PC-9 (cell line): ENCODE measurements around the gene ABI3BP. TPM values are rescaled to one million over a fixed set of nuclear protein-coding genes. Genes with fewer than 3 reads are reported as not detected.

ENCODE experiments used
- BruUV-seq: library from RNA; stranded (reverse); fragments of 400-500 nt; replicated peaks from 2 replicates; lab custom pipeline; 2021; lab: Mats Ljungman, UMichigan
- CTCF ChIA-PET: fragments of 300-600 bp; sonication (Branson Sonifier 250); formaldehyde crosslinking; loops from one replicate; lab custom pipeline; 2022; ENCODE audit warnings: antibody characterized with exemption; lab: Charles Lee
- POLR2A ChIA-PET: fragments of 300-600 bp; sonication (Branson Sonifier 250); formaldehyde crosslinking; loops from one replicate; lab custom pipeline; 2022; ENCODE audit warnings: antibody characterized with exemption; ENCODE audit not compliant: unreplicated experiment; lab: Charles Lee
- DNase-seq, 2 experiments: peaks; one replicate each; pipeline versions ENCODE4 v3.0.0 to v3.0.0-alpha.2; 2015 to 2022; ENCODE audit warnings: mixed read lengths in 1 of 2
- H2AFZ ChIP-seq: fragments of 200-600 bp; sonication (generic); 2 replicates; pipeline ENCODE4 v1.8.1; 2017; ENCODE audit warnings: antibody characterized with exemption
- H3F3A ChIP-seq: fragments of 200-600 bp; sonication (generic); 2 replicates; pipeline ENCODE4 v1.8.1; 2017; ENCODE audit warnings: antibody characterized with exemption, mild to moderate bottlenecking, low read depth; ENCODE audit not compliant: insufficient read depth
- H3K27ac ChIP-seq: fragments of 200-600 bp; sonication (generic); 2 replicates; pipeline ENCODE4 v1.6.1; 2016; ENCODE audit warnings: mixed run types
- H3K27me3 ChIP-seq: fragments of 200-600 bp; sonication (generic); 2 replicates; pipeline ENCODE4 v1.6.1; 2016; ENCODE audit warnings: low read depth, mixed run types; ENCODE audit not compliant: insufficient read depth
- H3K36me3 ChIP-seq: fragments of 200-600 bp; sonication (generic); 2 replicates; pipeline ENCODE4 v1.6.1; 2016; ENCODE audit warnings: low read depth, mixed run types
- H3K4me1 ChIP-seq: fragments of 200-600 bp; sonication (generic); replicated peaks from 2 replicates; pipeline ENCODE4 v1.6.1; 2016; ENCODE audit warnings: mixed run types; ENCODE audit not compliant: insufficient read depth
- H3K4me2 ChIP-seq: fragments of 200-600 bp; sonication (generic); 2 replicates; pipeline ENCODE4 v1.6.1; 2017; ENCODE audit warnings: mixed run types
- H3K4me3 ChIP-seq: fragments of 200-600 bp; sonication (generic); 2 replicates; pipeline ENCODE4 v1.6.1; 2016; ENCODE audit warnings: mixed run types
- H3K79me2 ChIP-seq: fragments of 200-600 bp; sonication (generic); 2 replicates; pipeline ENCODE4 v1.6.1; 2017; ENCODE audit warnings: low read depth, mixed run types
- H3K9me2 ChIP-seq: fragments of 200-600 bp; sonication (generic); 2 replicates; pipeline ENCODE4 v1.8.1; 2017; ENCODE audit warnings: mild to moderate bottlenecking; ENCODE audit not compliant: insufficient read depth
- H3K9me3 ChIP-seq: fragments of 200-600 bp; sonication (generic); 2 replicates; pipeline ENCODE4 v1.8.1; 2016; ENCODE audit warnings: low read depth; ENCODE audit not compliant: insufficient read depth
- H4K20me1 ChIP-seq: fragments of 200-600 bp; sonication (generic); 2 replicates; pipeline ENCODE4 v1.8.1; 2017; ENCODE audit not compliant: insufficient read depth
- CTCF ChIP-seq: fragments of 200-600 bp; sonication (generic); conservative IDR thresholded peaks from 2 replicates; pipeline ENCODE4 v1.6.1; 2017; ENCODE audit warnings: mixed run types, antibody characterized with exemption, mild to moderate bottlenecking, moderate library complexity
- EZH2 ChIP-seq: fragments of 200-600 bp; sonication (generic); IDR thresholded peaks from 2 replicates; pipeline ENCODE4 v1.8.0; 2017; ENCODE audit warnings: antibody characterized with exemption, low read depth
- intact Hi-C: fragments of 100-400 bp; cut with micrococcal nuclease; formaldehyde crosslinking; loops from one replicate; pipeline ENCODE4 v1.10.0; 2022; ENCODE audit not compliant: unreplicated experiment
- total RNA-seq: library from RNA; stranded (reverse); gene quantifications from 2 replicates; pipeline ENCODE4 v1.2.3, GENCODE V29; 2021

The ABI3BP gene
- total RNA-seq, 1 experiment from 2014 or later = 4.2 TPM

- CTCF ChIA-PET = no interaction called here
- Histone ChIP-seq H3K27ac (no peak overlapping the region), H3K4me3 (no peak overlapping the region), H3K4me2 (0 out of 2 replicates have a peak overlapping the region, but pooled peaks have one; percentile 10), H3K9me2 (no peaks in the 10 kb centered on the region), H3K79me2 (no peaks in the 10 kb centered on the region), H3K36me3 (no peaks in the 10 kb centered on the region), H3F3A (no peaks in the 10 kb centered on the region), H3K4me1 (peaks cover 8% of the 10 kb centered on the region), H3K9me3 (no peaks in the 10 kb centered on the region), H2AFZ (peak overlapping the region; percentile 36; the same call in 1 of the 2 replicates), H4K20me1 (no peaks in the 10 kb centered on the region), H3K27me3 (no peaks in the 10 kb centered on the region)
- DNase-seq = peak in 1 of 2 experiments; percentile 51
- intact Hi-C loops = no loop called here
- POLR2A ChIA-PET = interaction anchor here (0.8 kb wide), 1 partner anchor 77 kb away, joined by 3 read pairs; no protein-coding TSS in a partner anchor
- TF ChIP-seq CTCF (no peak), EZH2 (no peak)
- no TSS peak for BruUV-seq
These were observed 127.8 kb downstream of the ABI3BP start for GRCh38 chr3:100865442-100865841.

GRCh38 chr3:100864471-100865250, 128.6 kb downstream of the ABI3BP start:
- no peaks in the 10 kb centered on the region for H4K20me1 ChIP-seq
- H3K4me3 ChIP-seq = no peak overlapping the region
- H3K27me3 ChIP-seq = no peaks in the 10 kb centered on the region
- no peaks in the 10 kb centered on the region for H3K36me3 ChIP-seq
- DNase-seq = no peak
- 0 out of 2 replicates have a peak overlapping the region, but pooled peaks have one; percentile 10 for H3K4me2 ChIP-seq
- POLR2A ChIA-PET = interaction anchor here (0.8 kb wide), 1 partner anchor 76 kb away, joined by 3 read pairs; no protein-coding TSS in a partner anchor
- no peaks in the 10 kb centered on the region for H3K79me2 ChIP-seq
- no peak for TF ChIP-seq CTCF
- no peak for TF ChIP-seq EZH2
- CTCF ChIA-PET = no interaction called here
- intact Hi-C loops = no loop called here
- peak overlapping the region; percentile 36 for H2AFZ ChIP-seq
- no TSS peak for BruUV-seq
- no peaks in the 10 kb centered on the region for H3K9me3 ChIP-seq
- H3F3A ChIP-seq = no peaks in the 10 kb centered on the region
- H3K27ac ChIP-seq = no peak overlapping the region
- peaks cover 8% of the 10 kb centered on the region for H3K4me1 ChIP-seq
- H3K9me2 ChIP-seq = no peaks in the 10 kb centered on the region

- intact Hi-C loops = no loop called here
- Histone ChIP-seq H3K27ac (no peak overlapping the region), H3K4me3 (no peak overlapping the region), H3K79me2 (no peaks in the 10 kb centered on the region), H3K4me2 (no peak overlapping the region), H4K20me1 (no peaks in the 10 kb centered on the region), H3F3A (no peaks in the 10 kb centered on the region), H2AFZ (no peak overlapping the region), H3K9me3 (no peaks in the 10 kb centered on the region), H3K27me3 (no peaks in the 10 kb centered on the region), H3K4me1 (no peaks in the 10 kb centered on the region), H3K36me3 (no peaks in the 10 kb centered on the region), H3K9me2 (no peaks in the 10 kb centered on the region)
- BruUV-seq = no TSS peak
- ChIA-PET POLR2A (no interaction called here), CTCF (no interaction called here)
- TF ChIP-seq CTCF (no peak), EZH2 (no peak)
- DNase-seq = no peak
These were observed 135.4 kb downstream of the ABI3BP start for GRCh38 chr3:100857863-100858262.
